HG02938 (cell line): ENCODE measurements around the gene FLT3LG.
"Not testable (repeated sequence)": the region's sequence is repeated elsewhere in the genome, so short reads cannot be mapped to it uniquely, and the experiment has no call there.

ENCODE experiments used
- ATAC-seq: cut with Tn5 transposase; IDR thresholded peaks from one replicate; pipeline ENCODE4 v1.9.1; 2021; ENCODE audit warnings: mild to moderate bottlenecking, moderate library complexity; ENCODE audit not compliant: unreplicated experiment

The FLT3LG gene

GRCh38 chr19:49440439-49441209 lies 33.4 kb upstream of the FLT3LG start:
- ATAC-seq: no peak

GRCh38 chr19:49441210-49441959 lies 32.6 kb upstream of the FLT3LG start, which contains the start of gene SLC17A7:
SLC17A7 (minus strand) TSS chr19:49441527; CDS start chr19:49441379, 148 bp downstream.
- ATAC-seq: no peak

- no peak for ATAC-seq
Observed at GRCh38 chr19:49441960-49442350, 32.1 kb upstream of the FLT3LG start.

GRCh38 chr19:49442354-49442753 lies 31.7 kb upstream of the FLT3LG start:
- ATAC-seq: no peak

GRCh38 chr19:49442771-49443365 lies 31.1 kb upstream of the FLT3LG start:
- ATAC-seq: peak; percentile 6

GRCh38 chr19:49443366-49444099 lies 30.5 kb upstream of the FLT3LG start:
- ATAC-seq: peak; percentile 80

GRCh38 chr19:49444100-49444700 lies 29.8 kb upstream of the FLT3LG start:
- not testable (repeated sequence) for ATAC-seq

GRCh38 chr19:49445997-49446396 lies 28.0 kb upstream of the FLT3LG start:
- ATAC-seq: no peak

GRCh38 chr19:49447485-49448431 lies 26.3 kb upstream of the FLT3LG start:
- ATAC-seq: no peak

- ATAC-seq: no peak
Observed at GRCh38 chr19:49448432-49448786, 25.6 kb upstream of the FLT3LG start.

GRCh38 chr19:49450405-49450804 lies 23.6 kb upstream of the FLT3LG start:
- no peak for ATAC-seq

- ATAC-seq: peak; percentile 58
Observed at GRCh38 chr19:49451430-49452181, 22.4 kb upstream of the FLT3LG start, which contains the start of gene PIH1D1. PIH1D1 (minus strand) TSS chr19:49451814; CDS start chr19:49451574, 240 bp downstream.

GRCh38 chr19:49453013-49453756 lies 20.8 kb upstream of the FLT3LG start, which contains the start of gene ALDH16A1:
ALDH16A1 (plus strand) TSS chr19:49453225; CDS start chr19:49453332, 107 bp downstream.
- peak; percentile 83 for ATAC-seq

- ATAC-seq: no peak
Observed at GRCh38 chr19:49453757-49454240, 20.2 kb upstream of the FLT3LG start.

GRCh38 chr19:49455773-49456172 lies 18.2 kb upstream of the FLT3LG start:
- no peak for ATAC-seq

- no peak for ATAC-seq
Observed at GRCh38 chr19:49456326-49456725, 17.7 kb upstream of the FLT3LG start.

GRCh38 chr19:49458567-49458903 lies 15.5 kb upstream of the FLT3LG start:
- no peak for ATAC-seq

- no peak for ATAC-seq
Observed at GRCh38 chr19:49459388-49459787, 14.6 kb upstream of the FLT3LG start.
